Testis (tissue), 3 donors: ENCODE data around the gene ZNF423. TPM values are rescaled to one million over a fixed set of nuclear protein-coding genes. Genes with fewer than 3 reads are reported as not detected.
A peak's percentile ranks its signal among the peaks of the same experiment; 100 is the strongest.

Experiments
- DNase-seq: peaks from one replicate; pipeline ENCODE4 v3.0.0-alpha.2; 2019
- H3K27ac ChIP-seq, 2 donors: fragments of 200-600 bp; sonication (generic); one replicate each; pipeline ENCODE4 v1.5.1; 2019
- H3K27me3 ChIP-seq: fragments of 200-600 bp; sonication (generic); one replicate; pipeline ENCODE4 v1.5.1; 2019
- H3K36me3 ChIP-seq: fragments of 200-600 bp; sonication (generic); one replicate; pipeline ENCODE4 v1.5.1; 2017; ENCODE audit warnings: low read depth; ENCODE audit errors: missing control alignments
- H3K4me1 ChIP-seq: fragments of 200-600 bp; sonication (generic); one replicate; pipeline ENCODE4 v1.5.1; 2019
- H3K4me3 ChIP-seq, 2 donors: fragments of 200-600 bp; sonication (generic); one replicate each; pipeline ENCODE4 v1.5.1; 2017 to 2019
- H3K9me3 ChIP-seq: fragments of 200-600 bp; sonication (generic); one replicate; pipeline ENCODE4 v1.5.1; 2017
- CTCF ChIP-seq, 3 experiments: fragments of 450-650 bp in 2 of 3; fragments of 200-600 bp in 1 of 3; sonication (generic) in 1 of 3; IDR thresholded peaks; one replicate each; pipeline ENCODE4 v1.5.1; 2016 to 2019; ENCODE audit warnings: antibody characterized with exemption in 3 of 3, mild to moderate bottlenecking in 2 of 3, moderate library complexity in 1 of 3
- POLR2A ChIP-seq: fragments of 450-650 bp; IDR thresholded peaks from one replicate; pipeline ENCODE4 v1.6.1; 2017; ENCODE audit warnings: antibody characterized with exemption, mild to moderate bottlenecking, moderate library complexity
- WGBS, 2 donors: methylation state at CpG; one replicate each; pipeline ENCODE4 v1.1.5; 2018; 5-methylcytosine and 5-hydroxymethylcytosine counted together
- intact Hi-C: fragments of 100-400 bp; cut with DNase I; formaldehyde crosslinking; loops from one replicate; pipeline ENCODE4 v1.15.1; 2023; ENCODE audit warnings: low total_unique reads
- polyA plus RNA-seq: library from polyadenylated mRNA; stranded (reverse); fragments of 350-450 nt; fragmentation: Illumina TruSeq; extraction: RNeasy Lipid Tissue Mini Kit (QIAGEN cat#74804); gene quantifications from one replicate; pipeline ENCODE4 v1.2.3, GENCODE V29; 2014; ENCODE audit warnings: low read depth, low replicate concordance; ENCODE audit not compliant: insufficient read depth
- total RNA-seq, 2 donors: library from RNA; depleted of rRNA; stranded (reverse); fragments of >200 nt; gene quantifications; one replicate each; pipeline ENCODE4 v1.2.3, GENCODE V29; 2016

ZNF423 gene
- total and polyA plus RNA-seq, 3 donors from 2014 or later: 8.9 to 19.0 (median 12.1) TPM

GRCh38 chr16:49524216-49524946 lies 331.5 kb downstream of the ZNF423 start:
- no peaks in the 10 kb centered on the region for H3K9me3 ChIP-seq
- no peak for DNase-seq
- H3K27ac ChIP-seq: peak overlapping the region; percentile 19 to 31
- no peaks in the 10 kb centered on the region for H3K36me3 ChIP-seq
- 36 to 66% methylated on average over 5 to 14 of the region's 14 CpGs for WGBS, 2 donors
- no peak for TF ChIP-seq POLR2A
- TF ChIP-seq CTCF (IDR thresholded peaks at IDR 0.05): no peak
- intact Hi-C loops: no loop called here
- no peak overlapping the region for H3K4me3 ChIP-seq
- H3K27me3 ChIP-seq: no peaks in the 10 kb centered on the region
- H3K4me1 ChIP-seq: peaks cover 20% of the 10 kb centered on the region

GRCh38 chr16:49523435-49524159 lies 332.3 kb downstream of the ZNF423 start:
- H3K27ac ChIP-seq: no peak overlapping the region
- TF ChIP-seq CTCF (IDR thresholded peaks at IDR 0.05) (no peak), POLR2A (no peak)
- WGBS, 2 donors: 88 to 91% methylated on average over 8 to 17 of the region's 17 CpGs
- DNase-seq: no peak
- H3K36me3 ChIP-seq: no peaks in the 10 kb centered on the region
- H3K4me3 ChIP-seq: no peak overlapping the region
- intact Hi-C loops: no loop called here
- H3K9me3 ChIP-seq: no peaks in the 10 kb centered on the region
- peaks cover 20% of the 10 kb centered on the region for H3K4me1 ChIP-seq
- no peaks in the 10 kb centered on the region for H3K27me3 ChIP-seq

- WGBS, 2 donors: 80 to 95% methylated on average over 5 to 7 of the region's 7 CpGs
- Histone ChIP-seq H3K4me3 (no peak overlapping the region), H3K9me3 (no peaks in the 10 kb centered on the region), H3K27me3 (no peaks in the 10 kb centered on the region), H3K27ac (no peak overlapping the region), H3K4me1 (peaks cover 12% of the 10 kb centered on the region), H3K36me3 (no peaks in the 10 kb centered on the region)
- intact Hi-C loops: no loop called here
- TF ChIP-seq POLR2A: no peak
- no peak for TF ChIP-seq CTCF (IDR thresholded peaks at IDR 0.05)
- no peak for DNase-seq
Measured at GRCh38 chr16:49521734-49522325, 334.1 kb downstream of the ZNF423 start.

GRCh38 chr16:49520492-49521038 lies 335.3 kb downstream of the ZNF423 start:
- no peaks in the 10 kb centered on the region for H3K9me3 ChIP-seq
- no peaks in the 10 kb centered on the region for H3K27me3 ChIP-seq
- no peak overlapping the region for H3K4me3 ChIP-seq
- no peak for DNase-seq
- WGBS, 2 donors: 71 to 75% methylated on average over 8 of the region's 8 CpGs
- intact Hi-C loops: no loop called here
- H3K4me1 ChIP-seq: peaks cover 12% of the 10 kb centered on the region
- no peaks in the 10 kb centered on the region for H3K36me3 ChIP-seq
- no peak for TF ChIP-seq POLR2A
- TF ChIP-seq CTCF (IDR thresholded peaks at IDR 0.05): no peak
- no peak overlapping the region for H3K27ac ChIP-seq
